Coronary artery (tissue), 2 donors: Measurements from ENCODE around the gene ANKS1B.

Experiments
- DNase-seq: peaks from one replicate; pipeline ENCODE4 v3.0.0-alpha.2; 2017; ENCODE audit warnings: low spot score
- H3K27ac ChIP-seq, 2 donors: fragments of 200-600 bp; sonication (generic); one replicate each; pipeline ENCODE4 v1.5.1; 2016 to 2019
- H3K4me3 ChIP-seq: fragments of 200-600 bp; sonication (generic); 2 replicates; pipeline ENCODE4 v1.5.1; 2016; ENCODE audit warnings: mild to moderate bottlenecking, moderate library complexity
- TF ChIP-seq, protein P1 (sequence below): fragments of 200-600 bp; sonication (generic); IDR thresholded peaks from one replicate; pipeline ENCODE4 v1.5.1; 2019; ENCODE audit warnings: antibody characterized with exemption

Gene ANKS1B

DNA sequence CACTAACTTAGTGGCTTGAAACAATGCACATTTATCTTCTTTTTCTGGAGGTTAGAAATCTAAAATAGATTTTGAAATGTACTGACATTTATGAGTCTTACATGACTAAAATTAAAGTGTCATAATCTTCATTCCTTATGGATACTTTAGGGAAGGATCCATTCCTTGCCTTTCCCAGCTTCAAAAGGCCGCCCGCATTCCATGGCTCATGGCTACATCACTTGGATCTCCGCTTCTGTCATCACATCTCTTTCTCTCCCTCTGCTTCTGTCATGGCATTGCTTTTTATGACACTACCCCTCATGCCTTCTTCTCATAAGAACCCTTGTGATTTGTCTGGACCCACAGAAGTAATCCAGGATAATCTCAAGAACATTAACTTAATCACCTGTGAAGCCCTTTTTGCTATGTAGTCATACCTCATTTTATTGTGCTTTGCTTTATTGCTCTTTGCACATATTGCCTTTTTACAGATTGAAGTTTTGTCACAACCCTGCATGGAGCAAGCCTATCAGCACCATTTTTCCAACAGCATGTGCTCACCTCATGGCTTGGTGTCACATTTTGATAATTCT lies 270.7 kb downstream of the ANKS1B start:
- no peak for DNase-seq
- TF ChIP-seq, protein P1, sequence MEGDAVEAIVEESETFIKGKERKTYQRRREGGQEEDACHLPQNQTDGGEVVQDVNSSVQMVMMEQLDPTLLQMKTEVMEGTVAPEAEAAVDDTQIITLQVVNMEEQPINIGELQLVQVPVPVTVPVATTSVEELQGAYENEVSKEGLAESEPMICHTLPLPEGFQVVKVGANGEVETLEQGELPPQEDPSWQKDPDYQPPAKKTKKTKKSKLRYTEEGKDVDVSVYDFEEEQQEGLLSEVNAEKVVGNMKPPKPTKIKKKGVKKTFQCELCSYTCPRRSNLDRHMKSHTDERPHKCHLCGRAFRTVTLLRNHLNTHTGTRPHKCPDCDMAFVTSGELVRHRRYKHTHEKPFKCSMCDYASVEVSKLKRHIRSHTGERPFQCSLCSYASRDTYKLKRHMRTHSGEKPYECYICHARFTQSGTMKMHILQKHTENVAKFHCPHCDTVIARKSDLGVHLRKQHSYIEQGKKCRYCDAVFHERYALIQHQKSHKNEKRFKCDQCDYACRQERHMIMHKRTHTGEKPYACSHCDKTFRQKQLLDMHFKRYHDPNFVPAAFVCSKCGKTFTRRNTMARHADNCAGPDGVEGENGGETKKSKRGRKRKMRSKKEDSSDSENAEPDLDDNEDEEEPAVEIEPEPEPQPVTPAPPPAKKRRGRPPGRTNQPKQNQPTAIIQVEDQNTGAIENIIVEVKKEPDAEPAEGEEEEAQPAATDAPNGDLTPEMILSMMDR = no peak
- H3K27ac ChIP-seq = no peak overlapping the region
- H3K4me3 ChIP-seq = no peak overlapping the region

DNA sequence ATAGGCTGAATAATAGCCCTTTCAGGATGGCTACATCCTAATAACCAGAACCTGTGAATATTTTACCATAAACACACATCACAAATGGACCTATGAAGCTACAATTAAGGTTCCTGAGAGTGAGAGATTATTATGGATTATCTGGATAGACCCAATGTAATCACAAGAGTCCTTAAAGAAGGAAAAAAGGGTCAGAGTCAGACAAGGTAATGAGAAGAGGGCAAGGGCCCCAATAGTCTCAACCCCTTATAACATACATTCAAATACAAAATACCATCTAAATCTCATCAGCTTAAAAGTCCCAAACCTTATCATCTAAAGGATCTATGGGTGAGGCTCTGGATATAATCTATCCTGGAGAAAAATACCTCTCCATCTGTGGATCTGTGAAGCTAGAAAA lies 272.5 kb downstream of the ANKS1B start:
- TF ChIP-seq, protein P1 = no peak
- DNase-seq = no peak
- H3K4me3 ChIP-seq = no peak overlapping the region
- no peak overlapping the region for H3K27ac ChIP-seq

DNA sequence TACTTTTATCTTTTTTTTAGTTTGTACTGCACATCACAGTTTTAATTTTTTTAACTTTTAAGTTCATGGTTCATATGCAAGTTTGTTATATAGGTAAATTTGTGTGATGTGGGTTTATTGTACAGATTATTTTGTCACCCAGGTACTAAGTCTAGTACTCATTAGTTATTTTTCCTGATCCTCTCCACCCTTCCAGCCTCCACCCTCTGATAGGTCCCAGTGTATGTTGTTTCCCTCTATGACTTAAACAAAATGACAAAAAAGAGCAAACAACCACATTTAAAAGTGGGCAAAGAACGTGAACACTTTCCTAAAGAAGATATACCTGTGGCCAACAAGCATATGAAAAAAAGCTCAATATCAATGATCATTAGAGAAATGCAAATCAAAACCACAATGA lies 273.5 kb downstream of the ANKS1B start:
- Histone ChIP-seq H3K4me3 (no peak overlapping the region), H3K27ac (no peak overlapping the region)
- TF ChIP-seq, protein P1 = no peak
- DNase-seq = no peak

DNA sequence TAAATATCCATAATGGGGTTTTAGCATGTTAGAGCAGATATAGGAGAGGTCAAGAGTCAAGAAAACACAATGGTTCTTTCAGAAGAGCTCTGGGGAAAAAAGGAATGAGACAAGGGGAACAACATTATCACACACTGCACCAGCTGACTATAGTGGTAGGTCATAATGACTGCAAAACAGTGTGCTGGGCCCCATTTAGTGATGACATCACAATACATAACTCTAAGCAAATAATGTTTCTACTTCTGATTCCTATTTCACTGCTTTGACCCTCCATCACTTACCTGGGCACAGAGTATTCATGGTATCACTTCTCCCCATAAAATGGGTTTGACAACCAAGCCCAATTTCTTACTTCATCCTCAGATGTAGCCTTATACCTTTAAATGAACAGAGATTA lies 275.1 kb downstream of the ANKS1B start:
- TF ChIP-seq, protein P1 = no peak
- H3K27ac ChIP-seq = no peak overlapping the region
- no peak overlapping the region for H3K4me3 ChIP-seq
- no peak for DNase-seq

DNA sequence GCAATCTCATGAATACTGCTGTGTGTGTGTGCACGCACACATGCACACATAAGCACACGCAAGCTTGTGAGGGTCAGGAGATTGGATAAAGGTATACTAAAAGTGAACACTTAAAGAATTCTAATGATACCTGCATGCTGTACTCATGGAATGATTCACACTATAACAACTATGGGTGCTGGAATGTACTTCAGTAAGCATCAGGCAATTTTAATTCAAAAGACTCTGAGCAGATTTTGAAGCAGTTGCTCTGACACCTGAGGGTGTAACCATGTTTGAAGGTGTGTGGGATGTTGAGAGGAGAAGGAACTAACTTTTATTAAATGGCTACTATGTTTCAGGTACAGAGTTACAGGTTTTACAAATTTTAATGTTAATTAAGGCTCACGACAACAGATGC lies 275.6 kb downstream of the ANKS1B start:
- DNase-seq = no peak
- Histone ChIP-seq H3K4me3 (no peak overlapping the region), H3K27ac (no peak overlapping the region)
- TF ChIP-seq, protein P1 = no peak

DNA sequence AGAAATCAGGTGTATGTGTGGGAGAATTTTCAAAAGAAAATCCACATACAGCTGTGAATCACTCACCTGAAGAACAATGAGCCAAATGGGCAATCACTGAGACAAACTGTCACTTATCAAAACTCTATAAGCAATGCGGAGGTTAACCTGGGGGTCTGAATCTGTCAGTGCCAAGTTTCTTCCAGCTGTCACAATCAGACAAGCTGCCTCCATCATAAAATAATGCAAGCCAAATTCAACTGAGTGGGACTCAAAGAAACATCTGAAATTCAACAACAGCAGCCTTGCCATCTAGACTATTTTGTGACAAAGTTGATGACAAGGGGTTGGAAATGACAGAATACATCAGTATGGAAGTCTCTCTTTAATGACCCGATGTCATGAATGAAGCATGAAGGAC lies 276.9 kb downstream of the ANKS1B start:
- TF ChIP-seq, protein P1 = no peak

DNA sequence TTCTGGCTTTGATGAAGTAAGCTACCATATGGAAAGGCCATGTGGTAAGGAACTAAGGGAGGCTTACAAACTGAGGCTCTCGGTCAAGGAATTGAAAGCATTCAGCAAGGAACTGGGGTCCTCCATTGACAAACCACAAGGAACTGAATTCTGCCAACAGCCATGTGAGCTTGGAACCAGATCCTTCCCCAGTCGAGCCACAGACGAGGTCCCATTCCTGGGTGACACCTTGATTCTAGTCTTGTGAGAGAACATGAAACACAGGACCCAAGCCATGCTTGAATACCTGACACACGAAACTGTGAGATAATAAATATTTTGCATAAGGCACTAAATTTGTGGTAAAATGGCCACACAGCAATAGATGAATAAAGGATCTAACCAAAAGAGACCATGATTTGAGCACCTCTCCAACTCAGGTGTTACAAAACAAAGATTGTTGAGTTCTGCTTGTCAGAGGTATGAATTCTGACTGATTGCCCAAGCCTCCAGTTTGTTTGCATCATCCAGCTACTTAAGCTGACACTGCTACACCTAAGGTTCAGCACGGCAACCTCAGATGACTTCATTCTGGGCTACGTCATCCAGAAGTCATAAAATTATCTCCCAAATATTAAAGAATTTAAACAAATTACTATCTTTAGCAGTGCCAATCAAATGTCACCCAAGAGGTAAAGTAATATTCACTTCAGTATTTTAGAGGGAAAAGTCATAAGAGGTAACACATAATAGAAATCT lies 277.8 kb downstream of the ANKS1B start:
- TF ChIP-seq, protein P1 = no peak
- DNase-seq = no peak
- Histone ChIP-seq H3K27ac (no peak overlapping the region), H3K4me3 (no peak overlapping the region)

More for the DNA sequence above, 276.9 kb downstream of the ANKS1B start:
- DNase-seq = no peak
- H3K27ac ChIP-seq = no peak overlapping the region
- no peak overlapping the region for H3K4me3 ChIP-seq
